ENCODE measurements around the gene ADGRF5. TPM values are rescaled to one million over a fixed set of nuclear protein-coding genes. Genes with fewer than 3 reads are reported as not detected.

ADGRF5 gene
- total RNA-seq, 2 experiments from 2014 or later = not detected

DNA sequence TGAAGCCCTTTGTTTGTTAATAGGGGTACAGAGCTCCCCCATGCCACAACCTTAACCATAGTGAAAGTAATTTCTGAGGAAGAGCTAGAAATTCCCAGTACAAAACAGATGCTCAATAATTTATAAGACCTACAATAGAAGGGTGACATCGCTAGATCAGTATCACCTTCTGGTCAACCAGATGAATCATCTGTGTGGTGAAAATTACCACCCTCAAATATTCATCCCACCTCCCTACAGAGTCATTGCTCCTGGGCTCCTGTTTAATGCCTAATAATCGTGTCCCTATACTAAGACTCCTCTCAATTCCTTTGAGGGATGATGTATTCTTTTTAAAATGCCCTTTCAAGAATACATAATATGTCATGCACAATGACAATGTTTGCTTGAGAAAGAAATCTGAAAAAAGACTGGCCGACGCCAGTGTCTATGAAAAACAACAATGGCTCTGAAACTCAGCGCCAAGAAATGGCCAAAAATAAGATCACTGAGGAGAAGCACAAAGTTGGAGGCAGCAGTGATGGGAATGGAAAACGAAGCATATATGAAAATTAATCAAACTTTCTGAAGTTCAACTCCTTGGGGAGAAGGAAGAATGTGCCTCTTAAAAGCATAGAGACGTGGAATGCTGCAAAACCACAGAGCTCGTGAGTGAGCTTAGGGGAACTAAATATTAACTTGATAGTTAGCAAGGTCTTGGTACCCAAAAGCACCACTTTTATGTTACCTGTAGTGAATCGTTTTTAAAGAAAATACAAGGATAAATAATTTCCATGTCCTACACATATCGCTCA is 11.0 kb upstream of the ADGRF5 start:
- ChIA-PET POLR2A (no interaction called here), CTCF (no interaction called here)
- peaks cover 10% of the 10 kb centered on the region for H3K27me3 Mint-ChIP-seq
- H3K4me1 Mint-ChIP-seq (ENCODE audit: low read depth) = no peaks in the 10 kb centered on the region
- ATAC-seq (no peak), DNase-seq (no peak)
- no peaks in the 10 kb centered on the region for H3K9me3 Mint-ChIP-seq
- no peak overlapping the region for H3K4me3 Mint-ChIP-seq
- TF ChIP-seq, protein P1, sequence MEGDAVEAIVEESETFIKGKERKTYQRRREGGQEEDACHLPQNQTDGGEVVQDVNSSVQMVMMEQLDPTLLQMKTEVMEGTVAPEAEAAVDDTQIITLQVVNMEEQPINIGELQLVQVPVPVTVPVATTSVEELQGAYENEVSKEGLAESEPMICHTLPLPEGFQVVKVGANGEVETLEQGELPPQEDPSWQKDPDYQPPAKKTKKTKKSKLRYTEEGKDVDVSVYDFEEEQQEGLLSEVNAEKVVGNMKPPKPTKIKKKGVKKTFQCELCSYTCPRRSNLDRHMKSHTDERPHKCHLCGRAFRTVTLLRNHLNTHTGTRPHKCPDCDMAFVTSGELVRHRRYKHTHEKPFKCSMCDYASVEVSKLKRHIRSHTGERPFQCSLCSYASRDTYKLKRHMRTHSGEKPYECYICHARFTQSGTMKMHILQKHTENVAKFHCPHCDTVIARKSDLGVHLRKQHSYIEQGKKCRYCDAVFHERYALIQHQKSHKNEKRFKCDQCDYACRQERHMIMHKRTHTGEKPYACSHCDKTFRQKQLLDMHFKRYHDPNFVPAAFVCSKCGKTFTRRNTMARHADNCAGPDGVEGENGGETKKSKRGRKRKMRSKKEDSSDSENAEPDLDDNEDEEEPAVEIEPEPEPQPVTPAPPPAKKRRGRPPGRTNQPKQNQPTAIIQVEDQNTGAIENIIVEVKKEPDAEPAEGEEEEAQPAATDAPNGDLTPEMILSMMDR (IDR thresholded peaks at IDR 0.05) = no peak
- H3K27ac Mint-ChIP-seq = no peak overlapping the region
- no peaks in the 10 kb centered on the region for H3K36me3 Mint-ChIP-seq (ENCODE audit: low read depth)
- intact Hi-C loops (cut with micrococcal nuclease) = no loop called here

DNA sequence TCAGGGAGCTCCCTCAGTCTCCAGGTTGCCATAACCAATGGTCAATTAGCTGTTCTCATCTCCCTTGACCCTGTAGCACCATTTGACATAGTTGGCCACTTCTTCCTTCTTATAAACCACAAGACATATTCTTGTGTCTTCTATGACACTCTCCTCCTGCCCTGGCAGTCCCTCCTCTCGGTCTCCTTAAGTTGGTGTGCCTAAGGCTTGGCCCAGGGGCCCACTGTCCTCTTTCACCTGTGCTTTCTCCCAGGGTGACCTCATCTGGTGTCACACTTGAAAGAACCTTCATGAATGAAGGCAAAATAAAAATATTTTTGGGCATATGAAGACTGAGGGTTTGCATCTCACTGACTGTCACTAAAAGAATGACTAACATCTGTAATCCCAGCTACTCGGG is 9.7 kb upstream of the ADGRF5 start:
- ATAC-seq (no peak), DNase-seq (no peak)
- Mint-ChIP-seq H3K27ac (no peak overlapping the region), H3K4me3 (no peak overlapping the region), H3K36me3 (ENCODE audit: low read depth) (no peaks in the 10 kb centered on the region), H3K27me3 (peaks cover 3% of the 10 kb centered on the region), H3K9me3 (no peaks in the 10 kb centered on the region), H3K4me1 (ENCODE audit: low read depth) (no peaks in the 10 kb centered on the region)
- CTCF ChIA-PET = no interaction called here
- intact Hi-C loops (cut with micrococcal nuclease) = no loop called here
- POLR2A ChIA-PET = no interaction called here
- TF ChIP-seq, protein P1 (IDR thresholded peaks at IDR 0.05) = no peak

DNA sequence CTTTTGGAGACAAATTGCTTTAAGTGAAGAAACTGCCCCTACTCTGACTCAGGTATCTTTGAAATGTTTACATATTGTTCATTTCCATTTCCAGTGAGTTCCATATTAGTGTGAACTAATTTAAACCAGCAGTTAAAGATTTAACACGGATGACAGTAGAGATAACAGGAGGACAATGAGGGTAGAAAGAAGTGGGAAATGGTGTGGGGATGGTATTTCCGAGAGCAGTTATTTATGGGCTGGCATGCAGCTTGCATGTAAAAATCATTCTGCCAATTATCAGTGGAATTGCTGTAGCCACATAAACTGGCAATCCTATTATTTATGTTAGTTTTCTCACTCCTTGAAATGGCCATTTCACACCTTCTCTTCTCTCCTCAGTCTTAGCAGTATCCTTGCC is 8.6 kb upstream of the ADGRF5 start:
- Mint-ChIP-seq H3K4me3 (no peak overlapping the region), H3K9me3 (no peaks in the 10 kb centered on the region), H3K27me3 (no peaks in the 10 kb centered on the region), H3K4me1 (ENCODE audit: low read depth) (no peaks in the 10 kb centered on the region), H3K27ac (no peak overlapping the region), H3K36me3 (ENCODE audit: low read depth) (no peaks in the 10 kb centered on the region)
- CTCF ChIA-PET = no interaction called here
- TF ChIP-seq, protein P1 (IDR thresholded peaks at IDR 0.05) = no peak
- DNase-seq (no peak), ATAC-seq (no peak)
- intact Hi-C loops (cut with micrococcal nuclease) = no loop called here
- POLR2A ChIA-PET = no interaction called here

DNA sequence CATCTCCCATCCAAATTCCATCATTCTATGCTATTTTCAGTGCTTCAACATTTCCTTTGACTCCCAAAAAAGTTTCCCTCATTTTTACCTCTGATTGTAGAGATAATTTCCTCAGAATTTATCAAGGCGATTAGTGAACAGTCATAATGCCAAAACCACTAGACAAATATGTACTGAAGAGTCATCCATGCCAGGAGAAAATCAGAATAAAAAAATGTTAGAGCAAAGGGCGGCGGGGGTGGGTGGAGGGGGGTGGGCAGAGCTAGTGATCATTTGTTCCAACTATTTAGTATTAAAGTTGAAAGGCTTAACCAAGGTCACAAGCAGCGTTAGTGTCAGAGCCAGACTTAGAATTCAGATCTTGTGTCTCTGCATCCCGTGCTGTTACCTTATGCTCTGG is 5.3 kb upstream of the ADGRF5 start:
- DNase-seq (no peak), ATAC-seq (no peak)
- Mint-ChIP-seq H3K9me3 (no peaks in the 10 kb centered on the region), H3K4me1 (ENCODE audit: low read depth) (no peaks in the 10 kb centered on the region), H3K4me3 (no peak overlapping the region), H3K36me3 (ENCODE audit: low read depth) (no peaks in the 10 kb centered on the region), H3K27ac (no peak overlapping the region), H3K27me3 (peaks cover 3% of the 10 kb centered on the region)
- ChIA-PET CTCF (no interaction called here), POLR2A (no interaction called here)
- intact Hi-C loops (cut with micrococcal nuclease) = no loop called here
- TF ChIP-seq, protein P1 (IDR thresholded peaks at IDR 0.05) = no peak

DNA sequence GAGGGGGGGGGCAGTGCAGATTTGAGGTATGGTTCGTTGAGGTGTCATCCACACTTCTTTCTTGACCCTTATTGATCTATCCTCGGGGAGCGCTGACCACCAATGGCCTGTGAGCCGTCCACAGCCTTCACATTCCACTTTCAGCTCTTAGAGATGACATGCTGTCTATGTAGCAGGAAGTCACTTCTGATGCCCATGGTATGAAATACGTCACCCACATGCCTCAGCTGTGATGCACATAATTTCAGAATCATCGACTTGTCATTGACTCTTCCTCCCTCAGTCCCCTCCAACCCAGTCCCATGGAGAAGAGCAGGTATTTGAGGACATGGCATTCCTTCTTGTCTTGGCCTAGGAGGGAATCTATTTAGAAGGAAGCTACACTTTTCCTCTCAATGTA is 4.7 kb upstream of the ADGRF5 start:
- intact Hi-C loops (cut with micrococcal nuclease) = no loop called here
- Mint-ChIP-seq H3K27me3 (peaks cover 3% of the 10 kb centered on the region), H3K9me3 (no peaks in the 10 kb centered on the region), H3K4me3 (no peak overlapping the region), H3K4me1 (ENCODE audit: low read depth) (no peaks in the 10 kb centered on the region), H3K27ac (no peak overlapping the region), H3K36me3 (ENCODE audit: low read depth) (no peaks in the 10 kb centered on the region)
- POLR2A ChIA-PET = no interaction called here
- no peak for DNase-seq
- TF ChIP-seq, protein P1 (IDR thresholded peaks at IDR 0.05) = no peak
- ATAC-seq = no peak
- CTCF ChIA-PET = no interaction called here
